Measurements from ENCODE around the gene LMNB1. TPM values are rescaled to one million over a fixed set of nuclear protein-coding genes. Genes with fewer than 3 reads are reported as not detected.
"Not testable (repeated sequence)": the region's sequence is repeated elsewhere in the genome, so short reads cannot be mapped to it uniquely, and the experiment has no call there.

The LMNB1 gene, protein sequence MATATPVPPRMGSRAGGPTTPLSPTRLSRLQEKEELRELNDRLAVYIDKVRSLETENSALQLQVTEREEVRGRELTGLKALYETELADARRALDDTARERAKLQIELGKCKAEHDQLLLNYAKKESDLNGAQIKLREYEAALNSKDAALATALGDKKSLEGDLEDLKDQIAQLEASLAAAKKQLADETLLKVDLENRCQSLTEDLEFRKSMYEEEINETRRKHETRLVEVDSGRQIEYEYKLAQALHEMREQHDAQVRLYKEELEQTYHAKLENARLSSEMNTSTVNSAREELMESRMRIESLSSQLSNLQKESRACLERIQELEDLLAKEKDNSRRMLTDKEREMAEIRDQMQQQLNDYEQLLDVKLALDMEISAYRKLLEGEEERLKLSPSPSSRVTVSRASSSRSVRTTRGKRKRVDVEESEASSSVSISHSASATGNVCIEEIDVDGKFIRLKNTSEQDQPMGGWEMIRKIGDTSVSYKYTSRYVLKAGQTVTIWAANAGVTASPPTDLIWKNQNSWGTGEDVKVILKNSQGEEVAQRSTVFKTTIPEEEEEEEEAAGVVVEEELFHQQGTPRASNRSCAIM
- total RNA-seq: 6.5 TPM
- long read RNA-seq, partial matches to known transcripts: 1 of 1 reads
- long read RNA-seq, other reads (novel, unspliced or antisense): 0 of 1 reads

DNA sequence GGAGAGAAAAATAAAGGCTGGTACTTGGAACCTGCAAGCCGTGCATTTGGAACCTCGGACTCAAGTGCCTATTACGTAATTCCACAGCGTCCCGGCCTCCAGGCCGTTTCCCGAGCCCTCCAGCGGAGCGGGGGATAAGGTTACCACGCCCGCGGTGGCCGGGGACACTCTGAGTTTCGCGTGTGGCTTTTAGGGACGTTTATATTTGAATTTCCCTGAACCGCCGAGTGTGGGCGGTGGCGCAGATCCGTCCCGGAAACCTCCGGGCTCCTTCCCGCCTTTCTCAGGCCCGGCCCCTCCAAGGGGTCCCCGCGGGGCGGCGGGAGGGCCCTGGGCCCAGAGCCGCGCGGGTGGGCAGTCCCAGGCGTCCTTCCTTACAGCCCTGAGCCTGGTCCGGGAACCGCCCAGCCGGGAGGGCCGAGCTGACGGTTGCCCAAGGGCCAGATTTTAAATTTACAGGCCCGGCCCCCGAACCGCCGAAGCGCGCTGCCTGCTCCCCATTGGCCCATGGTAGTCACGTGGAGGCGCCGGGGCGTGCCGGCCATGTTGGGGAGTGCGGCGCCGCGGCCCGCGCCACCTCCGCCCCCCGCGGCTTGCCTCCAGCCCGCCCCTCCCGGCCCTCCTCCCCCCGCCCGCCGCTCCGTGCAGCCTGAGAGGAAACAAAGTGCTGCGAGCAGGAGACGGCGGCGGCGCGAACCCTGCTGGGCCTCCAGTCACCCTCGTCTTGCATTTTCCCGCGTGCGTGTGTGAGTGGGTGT is at the start of gene LMNB1:
Gene LMNB1 (plus strand): TSS at position 638 of the 758 bp plus-strand sequence. CDS start 373 bp downstream, outside the sequence.
- DNase-seq (ENCODE audit: low spot score): peak; percentile 99

GRCh38 chr5:126732716-126733115 is 44.2 kb upstream of the LMNB1 start:
- DNase-seq (ENCODE audit: low spot score): no peak

GRCh38 chr5:126734573-126734972 is 42.4 kb upstream of the LMNB1 start:
- DNase-seq (ENCODE audit: low spot score): not testable (repeated sequence)

DNA sequence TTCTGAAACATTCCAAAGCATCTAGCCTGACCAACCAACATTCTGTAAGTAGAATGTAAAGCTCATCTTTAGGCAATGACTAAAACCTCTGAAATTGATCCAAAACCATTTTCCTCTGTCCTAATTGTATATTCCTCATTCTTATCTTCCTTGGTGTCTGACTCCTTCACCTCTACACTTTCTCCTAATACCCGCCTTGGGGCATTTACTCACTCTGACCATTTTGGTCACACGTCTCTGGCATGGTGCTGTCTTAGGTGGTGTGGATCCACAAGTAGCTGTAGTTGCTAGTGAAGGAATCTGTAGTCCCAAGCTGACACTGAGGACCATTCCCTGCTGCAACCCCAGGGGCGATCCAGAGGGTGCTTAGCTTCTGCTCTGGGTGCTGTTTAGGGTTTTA is 40.8 kb upstream of the LMNB1 start:
- no peak for DNase-seq (ENCODE audit: low spot score)

- DNase-seq (ENCODE audit: low spot score): no peak
Observed at GRCh38 chr5:126741361-126741760, 35.6 kb upstream of the LMNB1 start.

DNA sequence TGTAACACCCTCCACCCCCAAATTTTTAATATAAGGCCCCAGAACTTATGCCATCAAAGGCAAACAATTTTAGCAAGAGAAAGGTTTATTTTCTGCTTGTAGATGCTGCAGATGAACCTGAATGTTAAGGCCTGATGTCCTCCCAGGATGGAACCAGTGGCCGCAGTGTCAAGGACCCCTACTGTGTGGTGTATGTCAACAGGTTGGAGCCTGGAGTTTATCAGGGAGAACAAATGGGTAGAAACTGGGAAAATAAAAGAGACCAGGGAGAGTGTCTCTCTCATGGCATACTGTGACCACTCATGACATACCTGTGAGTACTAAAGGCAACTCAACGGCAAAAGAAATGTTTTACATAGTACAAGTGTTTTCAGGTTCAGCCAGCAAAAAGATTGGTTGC is 34.5 kb upstream of the LMNB1 start:
- DNase-seq (ENCODE audit: low spot score): no peak

DNA sequence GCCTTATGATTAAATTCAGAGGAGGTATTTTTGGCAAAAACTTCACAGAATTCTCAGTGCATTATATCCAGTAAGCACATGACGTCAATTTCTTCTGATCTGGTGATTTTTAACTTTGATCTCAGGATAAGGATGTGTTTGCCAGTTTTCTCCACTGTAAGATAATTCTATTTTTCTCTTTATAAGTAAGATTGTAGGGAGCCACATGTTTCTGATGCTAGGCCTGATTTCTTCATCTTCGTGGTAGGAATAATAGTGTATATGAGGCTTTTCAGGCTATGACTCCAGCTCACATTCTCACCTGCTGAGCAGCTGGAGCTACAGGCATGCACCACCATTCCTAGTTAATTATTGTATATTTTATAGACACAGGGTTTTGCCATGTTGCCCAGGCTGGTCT is 32.1 kb upstream of the LMNB1 start:
- DNase-seq (ENCODE audit: low spot score): no peak

DNA sequence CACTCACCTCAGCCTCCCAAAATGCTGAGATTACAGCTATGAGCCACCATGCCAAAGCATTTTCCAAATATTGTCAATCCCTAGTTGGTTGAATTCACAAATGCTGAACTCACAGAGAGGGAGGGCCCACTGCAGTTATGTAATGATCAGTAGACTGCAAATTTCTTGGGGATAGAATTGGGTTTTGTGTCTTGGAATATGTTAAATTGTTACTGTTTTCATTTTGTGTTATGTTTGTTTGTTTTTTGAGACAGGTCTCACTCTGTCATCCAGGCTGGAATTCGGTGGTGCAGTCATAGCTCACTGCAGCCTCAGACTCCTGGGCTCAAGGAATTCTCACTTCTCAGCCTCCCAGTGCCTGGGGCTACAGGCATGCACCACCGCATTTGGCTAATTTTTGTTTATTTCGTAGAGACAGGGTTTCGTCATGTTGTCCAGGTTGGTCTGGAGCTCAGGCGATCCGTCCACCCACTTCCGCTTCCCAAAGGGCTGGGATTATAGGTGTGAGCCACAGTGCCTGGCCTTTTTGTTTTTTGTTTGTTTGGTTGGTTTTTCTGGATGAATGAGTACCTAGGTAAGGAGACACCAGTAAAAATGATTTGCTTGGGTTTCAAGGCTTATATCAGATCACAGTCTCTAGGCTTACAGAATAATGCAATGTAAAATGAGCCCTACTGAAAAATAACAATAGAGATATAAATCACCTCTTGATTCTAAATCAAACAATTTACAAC is 31.5 kb upstream of the LMNB1 start:
- DNase-seq (ENCODE audit: low spot score): no peak

- no peak for DNase-seq (ENCODE audit: low spot score)
Observed at GRCh38 chr5:126746290-126746689, 30.6 kb upstream of the LMNB1 start.

DNA sequence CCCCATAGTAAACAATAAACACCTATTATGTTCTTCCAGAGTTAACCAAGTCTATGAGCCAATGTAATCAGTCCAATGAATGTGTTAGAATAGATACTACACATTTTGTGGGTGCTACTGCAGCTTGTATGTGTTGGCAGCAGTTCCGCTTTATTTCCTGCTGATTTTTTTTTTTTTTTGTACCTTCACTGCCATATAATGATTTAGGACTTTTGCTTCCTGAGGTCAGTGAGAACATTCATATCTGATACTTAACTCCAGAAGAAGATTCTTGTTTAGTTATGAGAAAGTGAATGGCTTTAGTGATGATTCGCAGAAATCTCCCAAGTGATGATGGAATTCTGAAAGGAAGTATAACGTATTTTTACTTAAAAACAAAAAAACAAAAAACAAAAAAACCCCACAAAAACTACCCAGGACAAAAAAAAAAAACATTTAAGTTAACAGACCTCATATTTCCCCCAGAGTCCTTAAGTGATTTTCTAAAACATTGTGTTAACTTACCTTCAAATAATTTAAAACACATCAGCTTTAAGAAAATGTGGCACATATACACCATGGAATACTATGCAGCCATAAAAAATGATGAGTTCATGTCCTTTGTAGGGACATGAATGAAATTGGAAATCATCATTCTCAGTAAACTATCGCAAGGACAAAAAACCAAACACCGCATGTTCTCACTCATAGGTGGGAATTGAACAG is 24.7 kb upstream of the LMNB1 start:
- no peak for DNase-seq (ENCODE audit: low spot score)

- DNase-seq (ENCODE audit: low spot score): no peak
Observed at GRCh38 chr5:126753227-126753626, 23.7 kb upstream of the LMNB1 start.

GRCh38 chr5:126754609-126755008 is 22.3 kb upstream of the LMNB1 start:
- no peak for DNase-seq (ENCODE audit: low spot score)

DNA sequence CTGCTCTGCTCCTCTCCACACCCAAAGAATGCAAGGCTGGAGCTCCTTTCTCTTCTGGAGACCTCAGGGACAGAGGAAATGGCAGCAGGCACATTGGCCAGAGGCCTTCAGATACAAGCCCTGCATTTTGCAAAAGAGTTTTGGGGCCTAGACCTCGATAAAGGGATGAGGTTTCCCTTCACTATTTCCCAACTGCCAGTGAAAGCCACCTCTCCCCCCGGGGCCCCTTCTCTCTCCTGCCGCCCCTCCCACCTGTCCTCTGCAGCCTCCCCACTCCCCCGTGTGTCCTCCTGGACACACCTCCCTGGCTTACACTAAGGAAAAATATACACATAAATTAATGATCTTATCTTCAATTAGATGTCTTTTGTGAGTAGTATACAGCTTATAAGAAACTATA is 21.3 kb upstream of the LMNB1 start:
- DNase-seq (ENCODE audit: low spot score): no peak

GRCh38 chr5:126757713-126758357 is 19.1 kb upstream of the LMNB1 start:
- no peak for DNase-seq (ENCODE audit: low spot score)

DNA sequence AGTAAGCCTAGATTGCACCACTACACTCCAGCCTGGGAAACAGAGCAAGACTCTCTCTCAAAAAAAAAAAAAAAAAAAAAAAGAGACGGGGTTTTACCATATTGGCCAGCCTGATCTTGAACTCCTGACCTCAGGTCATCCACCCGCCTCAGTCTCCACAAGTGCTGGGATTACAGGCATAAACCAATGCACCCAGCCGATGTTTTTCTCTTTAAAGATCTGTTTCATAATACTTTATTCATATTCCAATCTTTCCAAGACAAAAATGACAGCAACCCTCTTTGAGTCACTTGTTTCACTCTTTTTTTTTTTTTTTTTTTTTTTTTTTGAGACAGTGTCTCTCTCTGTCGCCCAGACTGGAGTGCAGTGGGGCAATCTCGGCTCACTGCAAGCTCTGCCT is 13.6 kb upstream of the LMNB1 start:
- no peak for DNase-seq (ENCODE audit: low spot score)

- peak; percentile 24 for DNase-seq (ENCODE audit: low spot score)
Observed at GRCh38 chr5:126769703-126770102, 7.2 kb upstream of the LMNB1 start.

- peak; percentile 33 for DNase-seq (ENCODE audit: low spot score)
Observed at GRCh38 chr5:126773536-126773935, 3.4 kb upstream of the LMNB1 start.

GRCh38 chr5:126774595-126774994 is 2.3 kb upstream of the LMNB1 start:
- peak; percentile 35 for DNase-seq (ENCODE audit: low spot score)

- DNase-seq (ENCODE audit: low spot score): peak; percentile 90
Observed at GRCh38 chr5:126777257-126777974, 480 bp downstream of the LMNB1 start.
